Measurements from ENCODE around the gene KCTD5.

The KCTD5 gene

GRCh38 chr16:2708290-2708639 lies 25.9 kb downstream of the KCTD5 start:
- in situ Hi-C loops (cut with HindIII; ENCODE audit: low sequenced_read_pairs) = no loop called here
- no peak for DNase-seq (ENCODE audit: low read depth, low spot score)
- TF ChIP-seq, protein P1, sequence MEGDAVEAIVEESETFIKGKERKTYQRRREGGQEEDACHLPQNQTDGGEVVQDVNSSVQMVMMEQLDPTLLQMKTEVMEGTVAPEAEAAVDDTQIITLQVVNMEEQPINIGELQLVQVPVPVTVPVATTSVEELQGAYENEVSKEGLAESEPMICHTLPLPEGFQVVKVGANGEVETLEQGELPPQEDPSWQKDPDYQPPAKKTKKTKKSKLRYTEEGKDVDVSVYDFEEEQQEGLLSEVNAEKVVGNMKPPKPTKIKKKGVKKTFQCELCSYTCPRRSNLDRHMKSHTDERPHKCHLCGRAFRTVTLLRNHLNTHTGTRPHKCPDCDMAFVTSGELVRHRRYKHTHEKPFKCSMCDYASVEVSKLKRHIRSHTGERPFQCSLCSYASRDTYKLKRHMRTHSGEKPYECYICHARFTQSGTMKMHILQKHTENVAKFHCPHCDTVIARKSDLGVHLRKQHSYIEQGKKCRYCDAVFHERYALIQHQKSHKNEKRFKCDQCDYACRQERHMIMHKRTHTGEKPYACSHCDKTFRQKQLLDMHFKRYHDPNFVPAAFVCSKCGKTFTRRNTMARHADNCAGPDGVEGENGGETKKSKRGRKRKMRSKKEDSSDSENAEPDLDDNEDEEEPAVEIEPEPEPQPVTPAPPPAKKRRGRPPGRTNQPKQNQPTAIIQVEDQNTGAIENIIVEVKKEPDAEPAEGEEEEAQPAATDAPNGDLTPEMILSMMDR (IDR thresholded peaks at IDR 0.05; ENCODE audit: low read depth, low read length) = no peak
- H3K4me3 ChIP-seq (ENCODE audit: low read depth, low read length) = no peak overlapping the region

DNA sequence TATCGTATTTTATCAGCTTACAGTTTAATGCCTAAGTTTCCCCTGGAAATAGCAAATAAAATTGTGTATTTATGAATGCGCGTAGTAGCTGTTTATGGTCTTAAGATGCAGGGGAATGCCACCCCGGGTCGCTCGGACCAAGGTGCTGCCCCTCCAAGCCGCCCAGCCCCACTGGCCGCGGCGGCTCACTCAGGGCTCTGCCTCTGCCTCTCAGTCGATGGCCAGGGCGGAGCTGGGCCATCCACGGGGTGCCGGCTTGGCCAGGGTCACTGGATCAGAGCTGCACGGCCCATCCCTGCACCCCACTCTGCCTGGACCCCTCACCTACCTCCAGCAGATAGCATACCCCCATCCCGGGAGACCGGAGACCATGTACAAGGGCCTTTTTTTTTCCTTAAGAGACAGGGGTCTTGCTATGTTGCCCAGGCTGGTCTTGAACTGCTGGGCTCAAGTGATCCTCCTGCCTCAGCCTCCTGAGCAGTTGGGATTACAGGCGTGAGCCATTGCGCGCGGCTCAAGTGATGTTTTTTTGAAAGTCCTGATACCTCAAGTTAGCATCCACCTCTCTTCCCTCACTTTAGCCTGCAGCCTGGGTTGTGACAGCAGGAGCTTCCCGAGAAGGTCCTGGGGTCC lies 26.7 kb downstream of the KCTD5 start:
- H3K4me3 ChIP-seq (ENCODE audit: low read depth, low read length) = no peak overlapping the region
- TF ChIP-seq, protein P1 (IDR thresholded peaks at IDR 0.05; ENCODE audit: low read depth, low read length) = no peak
- DNase-seq (ENCODE audit: low read depth, low spot score) = no peak
- in situ Hi-C loops (cut with HindIII; ENCODE audit: low sequenced_read_pairs) = no loop called here

GRCh38 chr16:2709588-2709984 lies 27.3 kb downstream of the KCTD5 start:
- in situ Hi-C loops (cut with HindIII; ENCODE audit: low sequenced_read_pairs) = no loop called here
- TF ChIP-seq, protein P1 (IDR thresholded peaks at IDR 0.05; ENCODE audit: low read depth, low read length) = no peak
- no peak for DNase-seq (ENCODE audit: low read depth, low spot score)
- H3K4me3 ChIP-seq (ENCODE audit: low read depth, low read length) = no peak overlapping the region

DNA sequence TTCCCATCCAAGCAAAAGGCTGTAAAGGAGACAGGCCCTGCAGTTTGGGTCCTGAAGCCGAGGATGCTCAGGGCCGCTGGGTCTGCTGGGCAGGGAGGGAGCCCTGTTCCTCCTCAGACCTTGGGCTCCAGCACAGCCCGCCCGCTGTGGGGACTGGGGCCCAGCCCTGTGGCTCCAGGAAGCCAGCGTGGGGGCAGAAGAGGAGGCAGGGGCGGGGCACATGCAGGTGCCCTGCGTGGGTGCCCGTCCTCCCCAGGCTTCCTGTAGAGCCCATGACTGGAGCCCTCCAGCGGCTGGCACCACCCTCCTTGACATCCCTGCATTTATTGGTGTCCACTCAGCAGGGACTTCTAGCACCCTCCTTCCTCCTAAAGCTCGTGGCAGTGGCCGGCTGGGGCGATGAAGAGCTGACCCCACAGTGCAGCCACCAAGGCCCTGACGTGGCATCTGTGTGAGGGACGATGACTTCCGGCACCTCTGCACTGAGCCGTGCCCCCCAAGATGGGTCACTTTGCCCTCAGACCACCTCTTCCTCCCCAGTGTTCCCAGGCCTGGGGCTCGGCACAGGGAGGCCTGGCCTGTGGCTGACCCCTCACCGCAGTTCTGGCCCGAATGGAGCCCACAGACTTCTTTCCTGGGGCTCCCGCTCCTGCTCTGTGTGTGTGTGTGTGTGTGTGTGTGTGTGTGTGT lies 27.8 kb downstream of the KCTD5 start:
- no peak for DNase-seq (ENCODE audit: low read depth, low spot score)
- H3K4me3 ChIP-seq (ENCODE audit: low read depth, low read length) = no peak overlapping the region
- in situ Hi-C loops (cut with HindIII; ENCODE audit: low sequenced_read_pairs) = no loop called here
- TF ChIP-seq, protein P1 (IDR thresholded peaks at IDR 0.05; ENCODE audit: low read depth, low read length) = no peak

DNA sequence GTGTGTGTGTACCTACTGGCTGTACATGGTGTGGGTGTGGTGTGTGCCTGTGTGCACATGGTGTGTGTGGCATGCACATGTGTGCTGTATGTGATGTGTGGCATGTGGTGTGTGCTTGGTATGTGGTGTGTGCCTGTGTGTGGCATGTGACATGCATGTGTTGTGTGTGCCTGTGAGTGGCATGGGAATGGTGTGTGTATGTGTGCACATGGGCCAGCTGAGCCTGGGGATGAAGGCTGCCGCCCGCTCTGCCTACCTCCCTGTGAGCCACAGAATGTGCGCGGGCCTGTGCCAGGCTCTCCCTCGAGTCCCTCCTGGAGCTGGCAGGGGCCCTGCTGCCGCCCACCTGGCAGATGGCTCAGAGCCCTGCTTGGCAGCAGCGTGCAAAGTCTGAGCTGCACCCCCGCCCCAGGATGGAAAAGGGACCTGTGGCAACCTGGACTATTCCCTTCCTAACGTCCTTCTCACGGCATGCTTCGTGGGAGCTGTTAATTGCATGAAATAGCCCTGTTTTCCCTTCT lies 28.4 kb downstream of the KCTD5 start:
- no peak overlapping the region for H3K4me3 ChIP-seq (ENCODE audit: low read depth, low read length)
- DNase-seq (ENCODE audit: low read depth, low spot score) = no peak
- TF ChIP-seq, protein P1 (IDR thresholded peaks at IDR 0.05; ENCODE audit: low read depth, low read length) = no peak
- in situ Hi-C loops (cut with HindIII; ENCODE audit: low sequenced_read_pairs) = no loop called here

DNA sequence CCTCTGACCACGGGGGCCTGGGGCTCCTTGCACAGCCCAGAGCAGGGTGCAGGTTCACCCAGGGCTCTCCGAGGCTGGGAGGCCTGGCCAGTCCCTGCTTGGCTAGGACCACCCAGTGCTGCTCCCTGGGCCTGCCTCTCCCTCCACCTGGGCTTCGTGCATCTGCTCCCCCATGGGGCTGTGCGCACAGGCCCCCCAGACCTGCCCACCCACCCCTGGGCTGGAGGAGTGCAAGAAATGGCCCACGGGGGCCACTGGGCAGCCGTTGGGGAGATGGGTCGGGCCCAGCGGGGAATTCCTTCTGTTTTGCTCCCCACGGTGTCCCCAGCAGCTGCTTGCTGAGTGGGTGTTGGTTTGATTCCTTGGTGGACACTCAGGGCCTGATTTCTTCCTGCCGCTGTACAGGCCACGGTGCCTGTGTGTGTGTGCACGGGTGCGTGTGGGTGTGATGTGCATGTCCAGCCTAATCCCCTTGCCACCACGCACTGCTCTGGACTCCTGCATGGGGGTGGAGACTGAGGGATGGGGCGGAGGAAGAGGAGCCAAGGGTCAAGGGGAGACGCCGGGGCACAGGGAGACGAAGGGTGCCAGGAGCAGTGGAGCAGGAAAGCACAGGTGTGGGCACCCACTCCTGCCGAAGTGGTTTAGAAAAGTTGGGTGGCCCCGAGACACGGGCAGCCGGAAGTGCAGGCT lies 29.2 kb downstream of the KCTD5 start:
- in situ Hi-C loops (cut with HindIII; ENCODE audit: low sequenced_read_pairs) = no loop called here

More for the DNA sequence above, 29.2 kb downstream of the KCTD5 start:
- TF ChIP-seq, protein P1 (IDR thresholded peaks at IDR 0.05; ENCODE audit: low read depth, low read length) = no peak
- DNase-seq (ENCODE audit: low read depth, low spot score) = no peak
- H3K4me3 ChIP-seq (ENCODE audit: low read depth, low read length) = no peak overlapping the region
